H1 (cell line): Measurements from ENCODE around the gene RTTN.

ENCODE experiments used
- ASH2L ChIP-seq: fragments of 200-600, 300-600 bp; sonication (generic); IDR thresholded peaks from one replicate; pipeline ENCODE4 v1.7.1; 2017; ENCODE audit warnings: low read length
- CEBPB ChIP-seq: IDR thresholded peaks from 2 replicates; pipeline ENCODE4 v1.6.1; 2012; ENCODE audit warnings: low read depth, low read length
- CREB1 ChIP-seq: IDR thresholded peaks from 2 replicates; pipeline ENCODE4 v1.6.1; 2012; ENCODE audit warnings: inconsistent platforms
- GABPA ChIP-seq: IDR thresholded peaks from 2 replicates; pipeline ENCODE4 v1.6.1; 2011; ENCODE audit warnings: mild to moderate bottlenecking, low read length, moderate library complexity, borderline replicate concordance; ENCODE audit not compliant: insufficient read depth
- MAFK ChIP-seq: IDR thresholded peaks from 2 replicates; pipeline ENCODE4 v1.6.1; 2012; ENCODE audit warnings: low read depth, mild to moderate bottlenecking, improper control_type of control experiment, low read length
- POLR2A ChIP-seq, 2 experiments: IDR thresholded peaks; 1 replicate in 1 of 2; 2 replicates in 1 of 2; pipeline ENCODE4 v1.6.1; 2011; ENCODE audit warnings: low read depth in 2 of 2, low read length in 2 of 2, mild to moderate bottlenecking in 2 of 2; ENCODE audit errors: control extremely low read depth in 1 of 2
- RAD21 ChIP-seq, 2 experiments: IDR thresholded peaks in 1 of 2; conservative IDR thresholded peaks in 1 of 2; 2 replicates each; pipeline ENCODE4 v1.6.1; 2011; ENCODE audit warnings: low read depth in 2 of 2, low read length in 2 of 2, improper control_type of control experiment in 1 of 2, inconsistent platforms in 1 of 2, mild to moderate bottlenecking in 1 of 2, moderate library complexity in 1 of 2
- SIN3A ChIP-seq, 2 experiments: IDR thresholded peaks in 1 of 2; conservative IDR thresholded peaks in 1 of 2; 2 replicates each; pipeline ENCODE4 v1.6.1; 2011 to 2012; ENCODE audit warnings: low read length in 2 of 2, improper control_type of control experiment in 1 of 2, low read depth in 1 of 2, mild to moderate bottlenecking in 1 of 2
- SRF ChIP-seq: IDR thresholded peaks from 2 replicates; pipeline ENCODE4 v1.6.1; 2011; ENCODE audit warnings: mild to moderate bottlenecking, low read depth, low read length, moderate library complexity
- TAF1 ChIP-seq: IDR thresholded peaks from 2 replicates; pipeline ENCODE4 v1.6.1; 2011; ENCODE audit warnings: mild to moderate bottlenecking, low read depth, low read length
- TF ChIP-seq, protein P1 (sequence below): IDR thresholded peaks from 2 replicates; pipeline ENCODE4 v1.6.1; 2012; ENCODE audit warnings: inconsistent platforms
- TF ChIP-seq, protein P2 (sequence below), 3 experiments: IDR thresholded peaks; 1 replicate in 2 of 3; 2 replicates in 1 of 3; pipeline versions ENCODE4 v1.5.1 to v1.6.1; 2011; ENCODE audit warnings: low read length in 3 of 3, mild to moderate bottlenecking in 3 of 3, inconsistent platforms in 2 of 3, low read depth in 1 of 3, moderate library complexity in 1 of 3; ENCODE audit not compliant: insufficient read depth in 1 of 3; ENCODE audit errors: control extremely low read depth in 1 of 3
- TF ChIP-seq, protein P3 (sequence below): IDR thresholded peaks from 2 replicates; pipeline ENCODE4 v1.6.1; 2012; ENCODE audit warnings: inconsistent platforms
- TF ChIP-seq, protein P4 (sequence below): fragments of 300-600 bp; sonication (generic); IDR thresholded peaks from 2 replicates; pipeline ENCODE4 v1.7.1; 2012; ENCODE audit warnings: low read length, moderate library complexity, mild to moderate bottlenecking, inconsistent platforms; ENCODE audit not compliant: insufficient replicate concordance

DNA sequence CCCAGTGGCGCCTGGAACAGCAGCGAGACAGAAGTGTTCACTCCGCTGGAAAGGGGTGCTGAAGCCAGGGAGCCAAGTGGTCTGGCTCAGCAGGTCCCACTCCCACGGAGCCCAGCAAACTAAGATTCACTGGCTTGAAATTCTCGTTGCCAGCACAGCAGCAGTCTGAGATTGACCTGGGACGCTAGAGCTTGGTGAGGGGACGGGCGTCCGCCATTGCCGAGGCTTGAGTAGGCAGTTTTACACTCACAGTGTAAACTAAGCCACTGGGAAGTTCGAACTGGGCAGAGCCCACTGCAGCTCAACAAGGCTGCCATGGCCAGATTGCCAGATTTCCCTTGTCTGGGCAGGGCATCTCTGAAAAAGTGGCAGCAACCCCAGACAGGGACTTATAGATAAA, 94.8 kb downstream of the RTTN start:
- TF ChIP-seq CEBPB (no peak), RAD21 (IDR thresholded peaks at IDR 0.05 in 1 of 2, conservative IDR thresholded peaks at IDR 0.05 in 1 of 2; ENCODE audit: low read depth in 2 of 2, low read length in 2 of 2) (no peak), SRF (no peak), SIN3A (conservative IDR thresholded peaks at IDR 0.05 in 1 of 2, IDR thresholded peaks at IDR 0.05 in 1 of 2; ENCODE audit: low read depth in 1 of 2, low read length in 2 of 2) (no peak), GABPA (no peak), ASH2L (no peak), MAFK (no peak), CREB1 (no peak), POLR2A (IDR thresholded peaks at IDR 0.05; ENCODE audit: control extremely low read depth in 1 of 2, low read depth in 2 of 2, low read length in 2 of 2) (no peak), TAF1 (no peak)
- TF ChIP-seq, protein P1, sequence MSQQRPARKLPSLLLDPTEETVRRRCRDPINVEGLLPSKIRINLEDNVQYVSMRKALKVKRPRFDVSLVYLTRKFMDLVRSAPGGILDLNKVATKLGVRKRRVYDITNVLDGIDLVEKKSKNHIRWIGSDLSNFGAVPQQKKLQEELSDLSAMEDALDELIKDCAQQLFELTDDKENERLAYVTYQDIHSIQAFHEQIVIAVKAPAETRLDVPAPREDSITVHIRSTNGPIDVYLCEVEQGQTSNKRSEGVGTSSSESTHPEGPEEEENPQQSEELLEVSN, result no peak
- TF ChIP-seq, protein P2, sequence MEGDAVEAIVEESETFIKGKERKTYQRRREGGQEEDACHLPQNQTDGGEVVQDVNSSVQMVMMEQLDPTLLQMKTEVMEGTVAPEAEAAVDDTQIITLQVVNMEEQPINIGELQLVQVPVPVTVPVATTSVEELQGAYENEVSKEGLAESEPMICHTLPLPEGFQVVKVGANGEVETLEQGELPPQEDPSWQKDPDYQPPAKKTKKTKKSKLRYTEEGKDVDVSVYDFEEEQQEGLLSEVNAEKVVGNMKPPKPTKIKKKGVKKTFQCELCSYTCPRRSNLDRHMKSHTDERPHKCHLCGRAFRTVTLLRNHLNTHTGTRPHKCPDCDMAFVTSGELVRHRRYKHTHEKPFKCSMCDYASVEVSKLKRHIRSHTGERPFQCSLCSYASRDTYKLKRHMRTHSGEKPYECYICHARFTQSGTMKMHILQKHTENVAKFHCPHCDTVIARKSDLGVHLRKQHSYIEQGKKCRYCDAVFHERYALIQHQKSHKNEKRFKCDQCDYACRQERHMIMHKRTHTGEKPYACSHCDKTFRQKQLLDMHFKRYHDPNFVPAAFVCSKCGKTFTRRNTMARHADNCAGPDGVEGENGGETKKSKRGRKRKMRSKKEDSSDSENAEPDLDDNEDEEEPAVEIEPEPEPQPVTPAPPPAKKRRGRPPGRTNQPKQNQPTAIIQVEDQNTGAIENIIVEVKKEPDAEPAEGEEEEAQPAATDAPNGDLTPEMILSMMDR (IDR thresholded peaks at IDR 0.05; ENCODE audit: control extremely low read depth in 1 of 3, insufficient read depth in 1 of 3, low read depth in 1 of 3, low read length in 3 of 3), result no peak
- TF ChIP-seq, protein P3, sequence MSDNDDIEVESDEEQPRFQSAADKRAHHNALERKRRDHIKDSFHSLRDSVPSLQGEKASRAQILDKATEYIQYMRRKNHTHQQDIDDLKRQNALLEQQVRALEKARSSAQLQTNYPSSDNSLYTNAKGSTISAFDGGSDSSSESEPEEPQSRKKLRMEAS, result no peak
- TF ChIP-seq, protein P4, sequence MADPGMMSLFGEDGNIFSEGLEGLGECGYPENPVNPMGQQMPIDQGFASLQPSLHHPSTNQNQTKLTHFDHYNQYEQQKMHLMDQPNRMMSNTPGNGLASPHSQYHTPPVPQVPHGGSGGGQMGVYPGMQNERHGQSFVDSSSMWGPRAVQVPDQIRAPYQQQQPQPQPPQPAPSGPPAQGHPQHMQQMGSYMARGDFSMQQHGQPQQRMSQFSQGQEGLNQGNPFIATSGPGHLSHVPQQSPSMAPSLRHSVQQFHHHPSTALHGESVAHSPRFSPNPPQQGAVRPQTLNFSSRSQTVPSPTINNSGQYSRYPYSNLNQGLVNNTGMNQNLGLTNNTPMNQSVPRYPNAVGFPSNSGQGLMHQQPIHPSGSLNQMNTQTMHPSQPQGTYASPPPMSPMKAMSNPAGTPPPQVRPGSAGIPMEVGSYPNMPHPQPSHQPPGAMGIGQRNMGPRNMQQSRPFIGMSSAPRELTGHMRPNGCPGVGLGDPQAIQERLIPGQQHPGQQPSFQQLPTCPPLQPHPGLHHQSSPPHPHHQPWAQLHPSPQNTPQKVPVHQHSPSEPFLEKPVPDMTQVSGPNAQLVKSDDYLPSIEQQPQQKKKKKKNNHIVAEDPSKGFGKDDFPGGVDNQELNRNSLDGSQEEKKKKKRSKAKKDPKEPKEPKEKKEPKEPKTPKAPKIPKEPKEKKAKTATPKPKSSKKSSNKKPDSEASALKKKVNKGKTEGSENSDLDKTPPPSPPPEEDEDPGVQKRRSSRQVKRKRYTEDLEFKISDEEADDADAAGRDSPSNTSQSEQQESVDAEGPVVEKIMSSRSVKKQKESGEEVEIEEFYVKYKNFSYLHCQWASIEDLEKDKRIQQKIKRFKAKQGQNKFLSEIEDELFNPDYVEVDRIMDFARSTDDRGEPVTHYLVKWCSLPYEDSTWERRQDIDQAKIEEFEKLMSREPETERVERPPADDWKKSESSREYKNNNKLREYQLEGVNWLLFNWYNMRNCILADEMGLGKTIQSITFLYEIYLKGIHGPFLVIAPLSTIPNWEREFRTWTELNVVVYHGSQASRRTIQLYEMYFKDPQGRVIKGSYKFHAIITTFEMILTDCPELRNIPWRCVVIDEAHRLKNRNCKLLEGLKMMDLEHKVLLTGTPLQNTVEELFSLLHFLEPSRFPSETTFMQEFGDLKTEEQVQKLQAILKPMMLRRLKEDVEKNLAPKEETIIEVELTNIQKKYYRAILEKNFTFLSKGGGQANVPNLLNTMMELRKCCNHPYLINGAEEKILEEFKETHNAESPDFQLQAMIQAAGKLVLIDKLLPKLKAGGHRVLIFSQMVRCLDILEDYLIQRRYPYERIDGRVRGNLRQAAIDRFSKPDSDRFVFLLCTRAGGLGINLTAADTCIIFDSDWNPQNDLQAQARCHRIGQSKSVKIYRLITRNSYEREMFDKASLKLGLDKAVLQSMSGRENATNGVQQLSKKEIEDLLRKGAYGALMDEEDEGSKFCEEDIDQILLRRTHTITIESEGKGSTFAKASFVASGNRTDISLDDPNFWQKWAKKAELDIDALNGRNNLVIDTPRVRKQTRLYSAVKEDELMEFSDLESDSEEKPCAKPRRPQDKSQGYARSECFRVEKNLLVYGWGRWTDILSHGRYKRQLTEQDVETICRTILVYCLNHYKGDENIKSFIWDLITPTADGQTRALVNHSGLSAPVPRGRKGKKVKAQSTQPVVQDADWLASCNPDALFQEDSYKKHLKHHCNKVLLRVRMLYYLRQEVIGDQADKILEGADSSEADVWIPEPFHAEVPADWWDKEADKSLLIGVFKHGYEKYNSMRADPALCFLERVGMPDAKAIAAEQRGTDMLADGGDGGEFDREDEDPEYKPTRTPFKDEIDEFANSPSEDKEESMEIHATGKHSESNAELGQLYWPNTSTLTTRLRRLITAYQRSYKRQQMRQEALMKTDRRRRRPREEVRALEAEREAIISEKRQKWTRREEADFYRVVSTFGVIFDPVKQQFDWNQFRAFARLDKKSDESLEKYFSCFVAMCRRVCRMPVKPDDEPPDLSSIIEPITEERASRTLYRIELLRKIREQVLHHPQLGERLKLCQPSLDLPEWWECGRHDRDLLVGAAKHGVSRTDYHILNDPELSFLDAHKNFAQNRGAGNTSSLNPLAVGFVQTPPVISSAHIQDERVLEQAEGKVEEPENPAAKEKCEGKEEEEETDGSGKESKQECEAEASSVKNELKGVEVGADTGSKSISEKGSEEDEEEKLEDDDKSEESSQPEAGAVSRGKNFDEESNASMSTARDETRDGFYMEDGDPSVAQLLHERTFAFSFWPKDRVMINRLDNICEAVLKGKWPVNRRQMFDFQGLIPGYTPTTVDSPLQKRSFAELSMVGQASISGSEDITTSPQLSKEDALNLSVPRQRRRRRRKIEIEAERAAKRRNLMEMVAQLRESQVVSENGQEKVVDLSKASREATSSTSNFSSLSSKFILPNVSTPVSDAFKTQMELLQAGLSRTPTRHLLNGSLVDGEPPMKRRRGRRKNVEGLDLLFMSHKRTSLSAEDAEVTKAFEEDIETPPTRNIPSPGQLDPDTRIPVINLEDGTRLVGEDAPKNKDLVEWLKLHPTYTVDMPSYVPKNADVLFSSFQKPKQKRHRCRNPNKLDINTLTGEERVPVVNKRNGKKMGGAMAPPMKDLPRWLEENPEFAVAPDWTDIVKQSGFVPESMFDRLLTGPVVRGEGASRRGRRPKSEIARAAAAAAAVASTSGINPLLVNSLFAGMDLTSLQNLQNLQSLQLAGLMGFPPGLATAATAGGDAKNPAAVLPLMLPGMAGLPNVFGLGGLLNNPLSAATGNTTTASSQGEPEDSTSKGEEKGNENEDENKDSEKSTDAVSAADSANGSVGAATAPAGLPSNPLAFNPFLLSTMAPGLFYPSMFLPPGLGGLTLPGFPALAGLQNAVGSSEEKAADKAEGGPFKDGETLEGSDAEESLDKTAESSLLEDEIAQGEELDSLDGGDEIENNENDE, result no peak
